Measurements from ENCODE around the gene TRH.
"Not testable (repeated sequence)": the region's sequence is repeated elsewhere in the genome, so short reads cannot be mapped to it uniquely, and the experiment has no call there.

The TRH gene

GRCh38 chr3:129965937-129966336 lies 8.6 kb upstream of the TRH start:
- DNase-seq (ENCODE audit: low read depth), result no peak

GRCh38 chr3:129966876-129967275 lies 7.6 kb upstream of the TRH start:
- DNase-seq (ENCODE audit: low read depth), result no peak

- DNase-seq (ENCODE audit: low read depth), result no peak
Observed at GRCh38 chr3:129967761-129968160, 6.8 kb upstream of the TRH start.

- no peak for DNase-seq (ENCODE audit: low read depth)
Observed at GRCh38 chr3:129971351-129972052, 3.0 kb upstream of the TRH start.

- DNase-seq (ENCODE audit: low read depth), result no peak
Observed at GRCh38 chr3:129972301-129972700, 2.2 kb upstream of the TRH start.

- DNase-seq (ENCODE audit: low read depth), result no peak
Observed at GRCh38 chr3:129973853-129974563, 512 bp upstream of the TRH start.

- DNase-seq (ENCODE audit: low read depth), result no peak
Observed at GRCh38 chr3:129974833-129975704, 549 bp downstream of the TRH start.

- no peak for DNase-seq (ENCODE audit: low read depth)
Observed at GRCh38 chr3:129975705-129976048, 1.2 kb downstream of the TRH start.

GRCh38 chr3:129976286-129976685 lies 1.8 kb downstream of the TRH start:
- no peak for DNase-seq (ENCODE audit: low read depth)

- no peak for DNase-seq (ENCODE audit: low read depth)
Observed at GRCh38 chr3:129978123-129978522, 3.6 kb downstream of the TRH start.

- no peak for DNase-seq (ENCODE audit: low read depth)
Observed at GRCh38 chr3:129979905-129980304, 5.4 kb downstream of the TRH start.

- DNase-seq (ENCODE audit: low read depth), result no peak
Observed at GRCh38 chr3:129983561-129983960, 9.0 kb downstream of the TRH start.

- DNase-seq (ENCODE audit: low read depth), result no peak
Observed at GRCh38 chr3:129984125-129984524, 9.6 kb downstream of the TRH start.

GRCh38 chr3:129985113-129985512 lies 10.6 kb downstream of the TRH start:
- DNase-seq (ENCODE audit: low read depth), result no peak

- DNase-seq (ENCODE audit: low read depth), result no peak
Observed at GRCh38 chr3:129988429-129988828, 13.9 kb downstream of the TRH start.

- no peak for DNase-seq (ENCODE audit: low read depth)
Observed at GRCh38 chr3:129989414-129989813, 14.9 kb downstream of the TRH start.

- no peak for DNase-seq (ENCODE audit: low read depth)
Observed at GRCh38 chr3:129992781-129993180, 18.3 kb downstream of the TRH start.

- DNase-seq (ENCODE audit: low read depth), result no peak
Observed at GRCh38 chr3:129994883-129995559, 20.5 kb downstream of the TRH start.

- DNase-seq (ENCODE audit: low read depth), result no peak
Observed at GRCh38 chr3:129996073-129996472, 21.6 kb downstream of the TRH start.

GRCh38 chr3:129999176-129999575 lies 24.7 kb downstream of the TRH start:
- DNase-seq (ENCODE audit: low read depth), result not testable (repeated sequence)

GRCh38 chr3:130002666-130003598 lies 28.4 kb downstream of the TRH start:
- not testable (repeated sequence) for DNase-seq (ENCODE audit: low read depth)

All from non-pigmented ciliary epithelial cell (primary cell).